Activated effector memory CD4-positive, alpha-beta T cell treated with anti-CD3 and anti-CD28 coated beads, Interleukin-2, amount 50 U/mL, for 16 hours (primary cell): ENCODE measurements around the gene TRMO.

ENCODE experiments used
- DNase-seq: peaks from one replicate; pipeline ENCODE4 v3.0.0-alpha.2; 2020

TRMO gene

DNA sequence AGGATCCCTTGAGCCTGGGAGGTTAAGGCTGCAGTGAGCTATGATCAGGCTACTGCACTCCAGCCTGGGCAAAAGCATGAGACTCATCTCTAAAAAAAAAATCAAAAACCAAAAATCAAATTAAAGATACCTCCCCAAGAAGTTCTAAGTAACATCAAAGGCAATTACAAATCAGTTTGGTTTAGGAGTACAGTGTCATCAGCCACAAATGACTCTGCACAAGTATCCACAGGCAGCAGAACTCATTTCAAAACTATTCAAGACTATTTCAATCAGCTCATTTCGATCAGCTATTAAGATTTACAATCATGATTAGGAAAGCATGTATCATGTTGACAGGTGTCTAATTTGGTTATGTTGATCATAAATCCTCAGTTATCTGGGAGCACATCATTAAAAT lies 19.1 kb downstream of the TRMO start:
- DNase-seq, result no peak

- no peak for DNase-seq
These were observed 21.3 kb downstream of the TRMO start for GRCh38 chr9:97900738-97901565.

GRCh38 chr9:97900103-97900737 lies 22.1 kb downstream of the TRMO start:
- DNase-seq, result no peak

- DNase-seq, result no peak
These were observed 26.5 kb downstream of the TRMO start for GRCh38 chr9:97895695-97896332.

GRCh38 chr9:97895211-97895610 lies 27.1 kb downstream of the TRMO start:
- no peak for DNase-seq

DNA sequence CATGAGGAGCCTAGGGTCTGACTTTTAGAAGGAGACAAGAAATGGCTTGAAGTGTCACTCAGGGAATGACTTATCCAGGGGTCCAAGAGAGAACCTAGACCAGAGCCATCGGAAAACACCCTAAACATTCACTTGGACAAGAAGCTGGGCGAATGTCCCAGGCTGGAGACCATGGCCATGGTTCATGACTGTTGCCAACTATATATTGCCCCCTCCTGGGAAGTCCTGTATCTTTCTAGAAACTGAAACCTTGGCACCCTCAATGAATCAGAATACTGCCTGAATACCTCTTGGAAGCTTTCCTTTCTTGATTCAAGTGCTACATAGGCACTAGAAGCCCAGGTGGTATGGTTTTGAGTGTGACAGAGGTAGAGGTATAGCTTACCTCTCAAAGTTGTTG lies 29.9 kb downstream of the TRMO start:
- DNase-seq, result no peak

GRCh38 chr9:97891736-97892135 lies 30.6 kb downstream of the TRMO start:
- DNase-seq, result no peak

DNA sequence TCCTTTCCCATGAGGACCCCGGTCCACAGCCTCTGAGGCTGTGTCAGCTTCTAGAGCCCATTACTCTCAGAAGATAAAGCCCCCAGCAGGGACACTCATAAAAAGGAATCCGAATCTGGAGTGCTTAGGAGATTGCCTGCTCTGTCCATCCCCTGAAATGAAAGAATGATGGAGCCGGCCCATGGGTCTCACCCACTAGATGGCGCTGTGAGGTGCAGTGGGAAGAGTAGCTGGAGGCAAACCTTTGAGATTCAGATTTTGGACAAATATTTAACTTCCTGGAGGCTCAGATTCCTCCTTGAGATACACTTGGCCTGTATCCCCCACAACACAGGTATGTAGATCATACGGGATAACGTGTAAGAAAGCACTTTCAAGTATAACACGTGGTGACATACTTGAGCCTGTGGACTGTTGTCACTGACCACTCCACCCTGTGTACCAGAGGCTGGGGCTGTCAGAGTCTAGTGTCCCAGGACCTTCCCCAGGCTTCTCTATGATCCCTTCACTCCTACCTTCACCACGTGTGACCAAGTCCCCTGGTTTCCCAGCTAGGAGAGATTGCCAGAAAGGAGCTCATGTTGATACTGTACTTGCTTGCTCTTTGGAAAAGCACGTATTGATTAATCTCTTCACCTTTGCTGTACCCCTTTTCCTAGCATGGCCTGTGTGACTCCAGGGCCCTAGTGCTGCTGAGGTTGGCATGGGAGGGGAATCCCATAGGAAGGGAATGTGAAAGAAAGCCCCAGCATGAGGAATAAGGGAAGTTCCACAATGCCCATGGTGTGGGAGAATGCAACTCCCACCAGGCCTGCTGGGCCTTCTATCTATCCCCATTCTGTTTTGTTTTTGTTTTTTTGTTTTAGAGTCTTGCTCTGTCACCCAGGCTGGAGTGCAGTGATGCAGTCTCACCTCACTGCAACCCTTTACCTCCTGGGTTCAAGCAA lies 32.1 kb downstream of the TRMO start:
- peak; percentile 87 for DNase-seq

GRCh38 chr9:97880336-97880735 lies 42.0 kb downstream of the TRMO start:
- DNase-seq, result no peak

DNA sequence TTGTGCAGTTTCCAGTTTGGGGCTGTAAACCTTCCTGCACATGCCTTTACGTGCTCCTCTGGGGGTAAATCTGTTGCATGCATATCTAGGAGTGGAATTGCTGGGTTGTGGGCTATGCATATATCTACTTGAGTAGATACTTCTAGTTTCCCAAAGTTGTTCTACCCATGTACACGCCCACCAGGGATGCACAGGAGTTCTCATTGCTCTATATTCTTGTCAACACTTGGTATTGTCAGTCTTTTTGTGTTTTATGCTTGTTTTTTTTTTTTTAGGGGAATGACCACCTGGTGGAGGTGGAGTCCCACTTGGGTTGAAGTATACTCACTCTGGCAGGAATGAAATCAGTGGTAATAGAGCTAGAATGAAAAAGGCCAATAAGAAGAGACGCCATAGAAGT lies 46.2 kb downstream of the TRMO start:
- no peak for DNase-seq

GRCh38 chr9:97875111-97875510 lies 47.2 kb downstream of the TRMO start:
- DNase-seq, result no peak

DNA sequence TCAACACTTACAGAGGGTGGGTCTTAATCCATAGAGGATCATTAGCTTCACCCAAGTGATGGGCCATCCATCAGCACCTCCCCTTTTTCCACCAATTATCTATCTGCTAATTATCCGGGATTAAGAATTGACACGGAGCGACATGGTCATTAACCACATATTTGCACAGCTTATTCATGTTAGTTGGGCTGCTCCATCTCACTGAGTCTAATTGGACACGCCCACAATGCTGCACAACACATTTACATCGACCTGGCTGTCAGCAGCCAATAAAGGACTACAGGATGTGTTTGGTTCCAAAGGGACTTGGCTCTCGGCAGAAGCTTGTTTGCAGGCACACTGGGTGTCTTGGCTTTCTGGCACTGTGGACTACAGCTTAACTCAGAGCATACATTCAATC lies 47.7 kb downstream of the TRMO start:
- DNase-seq, result no peak

DNA sequence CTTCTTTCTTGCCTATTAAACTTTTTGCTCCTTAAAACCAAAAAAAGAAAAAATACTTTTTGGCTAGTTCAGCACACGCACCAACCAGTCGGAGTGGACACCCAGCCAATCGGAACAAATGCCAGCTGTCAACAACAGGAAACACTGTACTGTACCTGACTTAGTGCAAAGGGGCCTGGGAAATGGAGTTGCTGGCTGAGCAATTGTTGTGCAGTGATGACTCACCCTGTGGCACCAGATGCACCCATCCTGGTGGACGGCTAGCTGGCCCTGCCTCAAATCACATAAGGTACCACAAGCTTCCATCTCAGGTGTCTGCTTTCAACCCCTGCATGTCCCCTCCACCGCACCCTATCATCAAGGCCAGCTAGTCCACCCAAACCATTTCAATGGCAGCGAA lies 48.4 kb downstream of the TRMO start:
- DNase-seq, result no peak

DNA sequence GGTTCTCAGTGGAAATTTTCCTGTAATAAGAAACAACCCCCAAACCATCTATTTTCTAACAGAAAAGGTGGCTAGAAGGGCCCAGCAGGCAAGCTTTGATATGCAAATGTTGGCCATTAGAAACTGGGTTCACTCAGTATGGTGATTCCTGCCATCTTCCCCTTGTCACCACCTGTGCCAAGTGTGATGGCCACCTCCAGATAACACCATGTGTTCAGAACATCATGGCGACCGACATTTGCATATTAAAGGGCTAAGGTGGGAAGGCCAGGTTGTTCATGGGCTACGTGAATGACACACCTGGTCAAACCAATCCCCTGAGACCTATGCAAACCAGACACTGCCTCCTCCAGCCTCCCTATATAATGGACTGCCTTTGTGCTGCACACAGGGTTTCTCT lies 48.9 kb downstream of the TRMO start:
- DNase-seq, result no peak

DNA sequence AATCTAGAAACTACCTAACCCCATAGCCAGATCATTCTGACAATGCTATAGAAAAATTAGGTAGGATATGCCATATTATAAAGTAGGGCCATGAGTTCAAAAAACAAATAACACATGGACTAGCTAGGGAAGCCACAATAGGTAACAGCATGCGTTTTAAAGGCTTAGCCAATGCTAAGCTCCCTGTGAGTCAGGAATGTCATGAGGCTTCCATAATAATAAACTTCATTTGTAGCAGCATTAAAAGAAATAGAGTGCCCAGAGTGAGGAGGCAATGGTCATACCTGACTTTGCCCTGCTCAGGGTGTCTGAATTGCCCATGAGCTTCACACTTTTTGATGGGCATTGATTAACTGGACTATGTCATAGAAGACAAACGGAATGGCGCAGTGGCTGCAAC lies 53.4 kb downstream of the TRMO start:
- no peak for DNase-seq

GRCh38 chr9:97866848-97867247 lies 55.5 kb downstream of the TRMO start:
- no peak for DNase-seq

- DNase-seq, result no peak
These were observed 56.0 kb downstream of the TRMO start for GRCh38 chr9:97866300-97866699.

DNA sequence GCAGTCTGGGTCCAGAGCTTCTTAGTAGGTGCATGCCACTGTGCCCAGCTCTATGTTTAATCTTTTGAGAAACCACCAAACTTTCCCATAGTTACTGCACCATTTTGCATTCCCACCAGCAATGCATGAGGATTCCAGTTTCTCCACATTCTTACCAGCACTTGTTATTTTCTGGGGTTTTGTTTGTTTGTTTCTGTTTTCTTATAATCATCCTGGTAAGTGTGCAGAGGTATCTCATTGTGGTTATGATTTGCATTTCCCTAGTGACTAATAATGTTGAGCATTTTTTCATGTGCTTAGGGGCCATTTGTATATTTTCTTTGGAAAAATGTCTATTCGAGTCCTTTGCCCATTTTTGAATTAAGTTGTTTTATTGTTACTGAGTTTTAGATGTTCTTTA lies 57.9 kb downstream of the TRMO start:
- DNase-seq, result no peak

GRCh38 chr9:97863314-97863713 lies 59.0 kb downstream of the TRMO start:
- no peak for DNase-seq

DNA sequence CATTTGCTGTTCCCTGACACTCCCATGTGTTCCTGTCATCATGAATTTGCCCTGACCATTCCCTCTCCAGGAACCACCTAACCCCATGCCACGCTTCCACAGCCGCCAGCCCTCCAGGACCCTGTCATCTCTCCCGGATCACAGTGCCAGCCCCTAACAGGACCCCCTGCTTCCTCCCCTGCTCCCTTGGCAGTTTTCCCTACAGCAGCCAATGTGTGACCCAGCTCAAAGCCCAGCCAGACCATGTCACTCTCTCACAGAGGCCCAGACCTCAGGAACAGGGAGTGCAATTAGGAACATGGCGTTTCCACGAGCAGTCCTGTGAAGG lies 61.2 kb downstream of the TRMO start:
- no peak for DNase-seq

GRCh38 chr9:97860451-97861147 lies 61.7 kb downstream of the TRMO start:
- DNase-seq, result no peak

DNA sequence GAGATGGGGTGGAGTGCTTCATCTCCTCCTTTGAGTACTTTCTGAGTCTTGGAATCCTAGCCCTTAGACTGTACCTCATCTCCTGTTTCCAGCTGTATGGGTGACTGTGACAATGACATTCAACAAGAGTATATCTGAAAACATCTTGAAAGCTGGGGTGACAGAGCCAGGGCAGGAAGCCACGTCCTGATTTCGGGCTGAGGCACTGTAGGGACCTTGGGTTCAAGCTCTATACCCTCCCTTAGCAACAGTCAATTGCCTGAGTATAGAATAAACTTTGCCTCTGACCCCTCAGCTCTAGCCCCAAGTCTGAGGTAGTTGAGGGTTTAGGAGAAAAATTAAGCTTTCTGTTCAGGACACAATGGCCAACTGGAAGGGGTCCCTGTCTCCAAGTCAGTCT lies 63.0 kb downstream of the TRMO start:
- DNase-seq, result no peak

GRCh38 chr9:97858826-97859225 lies 63.5 kb downstream of the TRMO start:
- no peak for DNase-seq
